K562 (cell line): ENCODE data around the gene XIRP2.

Experiments
- BRD9 ChIP-seq: fragments of 450-650 bp; IDR thresholded peaks from 2 replicates; pipeline ENCODE4 v1.6.1; 2018; ENCODE audit warnings: low read depth; ENCODE audit not compliant: partially characterized antibody
- EZH2 ChIP-seq: IDR thresholded peaks from 2 replicates; pipeline ENCODE4 v1.6.1; 2012; ENCODE audit warnings: low read depth, mild to moderate bottlenecking, inconsistent platforms, low read length, borderline replicate concordance
- KLF13 ChIP-seq: fragments of 450-650 bp; IDR thresholded peaks from 2 replicates; pipeline ENCODE4 v1.6.1; 2016; ENCODE audit warnings: missing genetic modification characterization, low read depth, mild to moderate bottlenecking, missing compliant biosample characterization, moderate library complexity, borderline replicate concordance
- NFRKB ChIP-seq: fragments of 450-650 bp; IDR thresholded peaks from 2 replicates; pipeline ENCODE4 v1.6.1; 2016; ENCODE audit warnings: low read depth
- NFYB ChIP-seq: IDR thresholded peaks from 2 replicates; pipeline ENCODE4 v1.6.1; 2011; ENCODE audit warnings: mild to moderate bottlenecking, moderate library complexity; ENCODE audit not compliant: insufficient read length; ENCODE audit errors: extremely low read depth
- TCF7L2 ChIP-seq: fragments of 150-350 bp; IDR thresholded peaks from 2 replicates; pipeline ENCODE4 v1.6.1; 2016; ENCODE audit warnings: low read depth, mild to moderate bottlenecking, low read length, moderate library complexity
- TCFL5 ChIP-seq: fragments of 250-450 bp; sonication (Bioruptor Pico); conservative IDR thresholded peaks from 2 replicates; pipeline ENCODE4 v1.6.1; 2021; ENCODE audit warnings: mild to moderate bottlenecking, moderate library complexity, matching md5 sums
- ZNF324 ChIP-seq: fragments of 250-450 bp; sonication (Bioruptor Pico); IDR thresholded peaks from 2 replicates; pipeline ENCODE4 v1.4.0; 2020; ENCODE audit warnings: mild to moderate bottlenecking

DNA sequence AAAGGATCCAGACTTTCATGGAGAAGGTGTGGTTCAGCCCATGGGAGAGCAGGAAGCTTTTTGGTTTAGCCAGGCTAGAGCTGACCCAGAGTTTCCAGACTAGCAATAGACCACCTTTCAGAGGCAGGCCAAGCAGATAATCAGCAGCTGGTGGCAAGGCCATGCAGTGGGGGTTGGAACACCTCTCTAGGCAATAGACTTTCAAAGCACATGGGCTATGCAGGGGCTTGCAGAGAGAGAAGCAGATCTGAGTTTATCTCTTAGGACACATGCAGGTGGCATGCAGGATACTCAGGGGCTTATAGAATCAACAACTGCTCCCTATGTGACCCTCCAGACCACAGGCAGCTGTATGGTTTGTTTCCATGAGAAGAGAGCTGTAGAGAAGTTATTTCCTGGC, 9.4 kb downstream of the XIRP2 start:
- no peak for TF ChIP-seq TCFL5 (CRISPR knock-in tag)
- TF ChIP-seq KLF13 (tag) = no peak
- TF ChIP-seq EZH2 = no peak
- no peak for TF ChIP-seq TCF7L2
- TF ChIP-seq NFRKB = no peak
- no peak for TF ChIP-seq NFYB
- TF ChIP-seq ZNF324 (CRISPR knock-in tag) = no peak
- no peak for TF ChIP-seq BRD9
